Body of pancreas (tissue), 4 donors: ENCODE results near the gene PTGR2.

ENCODE experiments used
- POLR2A ChIP-seq, 3 donors: fragments of 450-650 bp; IDR thresholded peaks; one replicate each; pipeline ENCODE4 v1.6.1; 2016; ENCODE audit warnings: antibody characterized with exemption in 3 of 3, mild to moderate bottlenecking in 2 of 3
- TF ChIP-seq, protein P1 (sequence below), 7 experiments: fragments of 450-650 bp in 4 of 7; fragments of 200-600 bp in 3 of 7; sonication (generic) in 3 of 7; IDR thresholded peaks; one replicate each; pipeline ENCODE4 v1.5.1; 2016 to 2019; ENCODE audit warnings: antibody characterized with exemption in 7 of 7

DNA sequence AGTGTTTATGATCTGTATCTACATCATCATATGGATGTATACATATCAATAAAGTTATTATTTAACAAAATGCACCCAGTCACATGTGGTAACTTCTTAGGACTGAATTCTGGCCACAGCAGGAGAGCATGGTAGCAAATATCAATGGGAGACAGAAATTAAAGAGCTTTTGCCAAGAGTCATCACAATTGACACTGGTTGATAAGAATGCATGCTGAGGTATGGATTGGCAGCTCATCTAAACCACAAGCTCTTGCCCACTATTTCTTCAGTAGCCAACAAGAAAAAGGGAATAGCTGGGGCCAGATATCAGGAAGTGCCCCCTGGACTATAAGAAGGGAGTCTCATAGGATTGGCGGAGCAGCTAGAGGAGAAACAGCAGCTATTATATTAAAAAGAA is 9.4 kb upstream of the PTGR2 start:
- TF ChIP-seq, protein P1, sequence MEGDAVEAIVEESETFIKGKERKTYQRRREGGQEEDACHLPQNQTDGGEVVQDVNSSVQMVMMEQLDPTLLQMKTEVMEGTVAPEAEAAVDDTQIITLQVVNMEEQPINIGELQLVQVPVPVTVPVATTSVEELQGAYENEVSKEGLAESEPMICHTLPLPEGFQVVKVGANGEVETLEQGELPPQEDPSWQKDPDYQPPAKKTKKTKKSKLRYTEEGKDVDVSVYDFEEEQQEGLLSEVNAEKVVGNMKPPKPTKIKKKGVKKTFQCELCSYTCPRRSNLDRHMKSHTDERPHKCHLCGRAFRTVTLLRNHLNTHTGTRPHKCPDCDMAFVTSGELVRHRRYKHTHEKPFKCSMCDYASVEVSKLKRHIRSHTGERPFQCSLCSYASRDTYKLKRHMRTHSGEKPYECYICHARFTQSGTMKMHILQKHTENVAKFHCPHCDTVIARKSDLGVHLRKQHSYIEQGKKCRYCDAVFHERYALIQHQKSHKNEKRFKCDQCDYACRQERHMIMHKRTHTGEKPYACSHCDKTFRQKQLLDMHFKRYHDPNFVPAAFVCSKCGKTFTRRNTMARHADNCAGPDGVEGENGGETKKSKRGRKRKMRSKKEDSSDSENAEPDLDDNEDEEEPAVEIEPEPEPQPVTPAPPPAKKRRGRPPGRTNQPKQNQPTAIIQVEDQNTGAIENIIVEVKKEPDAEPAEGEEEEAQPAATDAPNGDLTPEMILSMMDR (IDR thresholded peaks at IDR 0.05), result no peak
- TF ChIP-seq POLR2A (IDR thresholded peaks at IDR 0.05), result no peak
